Loucy (cell line): Measurements from ENCODE around the gene NEUROD4.

Experiments
- H2AFZ ChIP-seq: fragments of 200-600 bp; sonication (generic); 2 replicates; pipeline ENCODE4 v1.6.0; 2016; ENCODE audit warnings: antibody characterized with exemption, mild to moderate bottlenecking, low read length, moderate library complexity
- H3F3A ChIP-seq: fragments of 200-600 bp; 2 replicates; pipeline ENCODE4 v1.6.0; 2016; ENCODE audit warnings: antibody characterized with exemption, low read depth, mild to moderate bottlenecking
- H3K27me3 ChIP-seq: fragments of 200-600 bp; sonication (generic); 2 replicates; pipeline ENCODE4 v1.6.1; 2014; ENCODE audit warnings: low read length, mild to moderate bottlenecking; ENCODE audit not compliant: insufficient read depth, poor library complexity, severe bottlenecking
- H3K36me3 ChIP-seq: fragments of 200-600 bp; sonication (generic); 2 replicates; pipeline ENCODE4 v1.6.1; 2016; ENCODE audit warnings: low read length; ENCODE audit not compliant: insufficient read depth
- H3K4me1 ChIP-seq: fragments of 200-600 bp; sonication (generic); 2 replicates; pipeline ENCODE4 v1.5.1; 2014; ENCODE audit warnings: low read length, mild to moderate bottlenecking; ENCODE audit not compliant: insufficient read depth, poor library complexity, severe bottlenecking
- H3K4me2 ChIP-seq: fragments of 200-600 bp; sonication (generic); 2 replicates; pipeline ENCODE4 v1.6.0; 2014; ENCODE audit warnings: antibody characterized with exemption, low read length, low read depth, mild to moderate bottlenecking; ENCODE audit not compliant: poor library complexity, severe bottlenecking
- H3K4me3 ChIP-seq: fragments of 200-600 bp; sonication (generic); 2 replicates; pipeline ENCODE4 v1.5.1; 2014; ENCODE audit warnings: low read length, mild to moderate bottlenecking, mixed read lengths; ENCODE audit not compliant: poor library complexity, severe bottlenecking
- H3K79me2 ChIP-seq: fragments of 200-600 bp; sonication (generic); 2 replicates; pipeline ENCODE4 v1.6.1; 2014; ENCODE audit warnings: low read length; ENCODE audit not compliant: insufficient read depth
- H3K9ac ChIP-seq: fragments of 200-600 bp; sonication (generic); 2 replicates; pipeline ENCODE4 v1.6.0; 2014; ENCODE audit warnings: mild to moderate bottlenecking, low read depth, low read length, moderate library complexity; ENCODE audit not compliant: poor library complexity, severe bottlenecking
- H3K9me2 ChIP-seq: fragments of 200-600 bp; sonication (generic); replicated peaks from 2 replicates; pipeline ENCODE4 v1.6.1; 2016; ENCODE audit warnings: low read depth, low read length, mixed read lengths
- H3K9me3 ChIP-seq: fragments of 200-600 bp; sonication (generic); 2 replicates; pipeline ENCODE4 v1.6.1; 2014; ENCODE audit warnings: mild to moderate bottlenecking, antibody characterized with exemption, low read length, low read depth; ENCODE audit not compliant: insufficient read depth
- H4K20me1 ChIP-seq: fragments of 200-600 bp; sonication (generic); 2 replicates; pipeline ENCODE4 v1.6.0; 2014; ENCODE audit warnings: antibody characterized with exemption, low read length, mild to moderate bottlenecking; ENCODE audit not compliant: insufficient read depth, poor library complexity, severe bottlenecking
- CTCF ChIP-seq: fragments of 200-600 bp; sonication (generic); conservative IDR thresholded peaks from 2 replicates; pipeline ENCODE4 v1.5.1; 2014; ENCODE audit warnings: mild to moderate bottlenecking, antibody characterized with exemption, low read length
- EZH2phosphoT487 ChIP-seq: fragments of 200-600 bp; IDR thresholded peaks from 2 replicates; pipeline ENCODE4 v1.6.1; 2018; ENCODE audit warnings: antibody characterized with exemption, mild to moderate bottlenecking, moderate library complexity, borderline replicate concordance

Gene NEUROD4

GRCh38 chr12:54996205-54996604, 23.6 kb upstream of the NEUROD4 start:
- Histone ChIP-seq H3K4me2 (no peak overlapping the region), H4K20me1 (no peaks in the 10 kb centered on the region), H3K27me3 (no peaks in the 10 kb centered on the region), H3K4me3 (no peak overlapping the region), H3K9me3 (no peaks in the 10 kb centered on the region), H3K9me2 (no peaks in the 10 kb centered on the region), H3K9ac (no peak overlapping the region), H3K36me3 (no peaks in the 10 kb centered on the region), H3K4me1 (peaks cover 5% of the 10 kb centered on the region), H2AFZ (no peak overlapping the region), H3K79me2 (no peaks in the 10 kb centered on the region), H3F3A (no peaks in the 10 kb centered on the region)
- no peak for TF ChIP-seq EZH2phosphoT487
- no peak for TF ChIP-seq CTCF

- H3K27me3 ChIP-seq: no peaks in the 10 kb centered on the region
- no peaks in the 10 kb centered on the region for H3K36me3 ChIP-seq
- H2AFZ ChIP-seq: no peak overlapping the region
- H3K4me3 ChIP-seq: no peak overlapping the region
- H3K4me2 ChIP-seq: no peak overlapping the region
- H3K9me3 ChIP-seq: no peaks in the 10 kb centered on the region
- H3K9ac ChIP-seq: no peak overlapping the region
- H4K20me1 ChIP-seq: no peaks in the 10 kb centered on the region
- H3K4me1 ChIP-seq: no peaks in the 10 kb centered on the region
- H3K9me2 ChIP-seq: no peaks in the 10 kb centered on the region
- no peaks in the 10 kb centered on the region for H3K79me2 ChIP-seq
- no peak for TF ChIP-seq CTCF
- no peak for TF ChIP-seq EZH2phosphoT487
- H3F3A ChIP-seq: no peaks in the 10 kb centered on the region
Measured at GRCh38 chr12:54997929-54998522, 21.7 kb upstream of the NEUROD4 start.

DNA sequence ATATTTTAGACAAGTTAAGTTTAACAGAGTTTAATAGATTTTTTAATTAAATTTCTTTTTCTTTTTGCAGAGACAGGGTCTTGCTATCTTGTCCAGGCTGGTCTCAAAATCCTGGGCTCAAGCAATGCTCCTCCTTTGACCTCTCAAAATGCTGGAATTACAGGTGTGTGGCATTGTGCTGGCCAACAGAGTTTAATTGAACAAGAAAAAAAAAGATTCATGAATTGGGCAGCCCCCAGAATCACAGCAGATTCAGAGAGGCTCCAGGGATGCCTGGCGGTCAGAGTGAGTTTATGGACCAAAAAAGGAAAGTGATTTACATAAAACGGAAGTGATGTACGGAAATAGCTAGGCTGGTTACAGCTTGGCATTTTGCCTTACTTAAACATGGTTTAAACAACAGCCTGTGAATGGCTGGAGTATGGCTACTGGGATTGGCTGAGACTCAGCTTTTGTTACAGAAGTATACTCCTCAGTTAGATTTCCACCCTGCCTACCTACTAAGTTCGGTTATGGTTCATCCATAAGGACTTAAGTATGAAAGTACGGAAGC, 20.7 kb upstream of the NEUROD4 start:
- Histone ChIP-seq H3K27me3 (no peaks in the 10 kb centered on the region), H3K9me2 (no peaks in the 10 kb centered on the region), H3K4me1 (no peaks in the 10 kb centered on the region), H3K79me2 (no peaks in the 10 kb centered on the region), H3F3A (no peaks in the 10 kb centered on the region), H2AFZ (no peak overlapping the region), H3K36me3 (no peaks in the 10 kb centered on the region), H3K9ac (no peak overlapping the region), H3K9me3 (no peaks in the 10 kb centered on the region), H4K20me1 (no peaks in the 10 kb centered on the region), H3K4me3 (no peak overlapping the region), H3K4me2 (no peak overlapping the region)
- TF ChIP-seq EZH2phosphoT487 (no peak), CTCF (no peak)
